Tibial nerve (tissue), 3 donors: Measurements from ENCODE around the gene TRIM9.

Experiments used
- POLR2A ChIP-seq, 2 donors: fragments of 450-650 bp; IDR thresholded peaks; one replicate each; pipeline ENCODE4 v1.6.1; 2017; ENCODE audit warnings: antibody characterized with exemption in 2 of 2, mild to moderate bottlenecking in 2 of 2, moderate library complexity in 2 of 2
- TF ChIP-seq, protein P1 (sequence below), 5 experiments: fragments of 200-600 bp in 3 of 5; fragments of 450-650 bp in 2 of 5; sonication (generic) in 3 of 5; IDR thresholded peaks; one replicate each; pipeline ENCODE4 v1.5.1; 2016 to 2019; ENCODE audit warnings: antibody characterized with exemption in 5 of 5, mild to moderate bottlenecking in 3 of 5, moderate library complexity in 2 of 5

DNA sequence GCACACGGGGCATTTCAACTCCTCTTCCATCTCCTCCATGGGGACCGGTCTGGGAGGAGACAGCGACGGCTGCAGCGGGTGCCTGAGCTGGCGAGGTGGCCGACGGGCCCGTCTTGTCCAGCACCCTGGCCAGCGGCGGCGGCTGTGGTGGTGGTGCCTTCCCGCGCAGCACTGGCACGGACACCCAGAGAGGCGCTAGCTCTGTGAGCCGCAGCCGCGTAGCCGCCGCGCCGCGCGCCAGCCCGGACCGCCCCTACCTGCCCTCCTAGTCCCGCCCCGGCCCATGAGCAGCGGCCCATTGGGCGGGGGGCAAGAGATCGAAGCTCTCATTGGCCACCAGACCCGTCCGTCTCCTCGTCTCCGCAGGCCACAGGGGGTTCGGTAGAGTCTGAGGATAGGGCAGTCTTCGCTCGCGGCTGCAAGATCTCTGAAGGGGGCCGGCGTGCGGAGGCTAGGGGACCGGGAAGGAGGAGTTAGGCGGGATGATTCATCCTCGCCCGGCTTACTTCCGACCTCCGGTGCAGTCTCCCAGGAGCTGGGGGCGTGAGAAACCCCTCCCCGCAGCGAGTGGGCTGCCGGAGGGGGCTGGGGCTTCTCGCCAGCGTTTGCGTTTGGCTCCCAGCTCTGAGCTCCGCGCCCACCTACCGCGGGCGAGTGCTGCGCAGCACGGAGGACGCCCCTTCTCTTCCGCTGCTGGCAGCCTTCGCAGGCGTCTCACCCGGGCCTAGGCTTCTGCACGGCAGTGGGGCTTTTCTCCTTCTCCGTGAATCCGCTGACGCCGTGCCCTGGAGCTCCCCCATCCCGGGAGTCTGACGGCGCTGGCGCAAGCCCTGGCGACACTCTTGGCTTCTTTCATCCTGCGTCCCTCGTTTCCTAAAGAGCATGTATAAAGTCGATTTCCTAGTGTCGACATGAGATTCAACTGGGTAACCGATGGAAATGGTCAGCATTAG lies at the start of gene TRIM9:
- TF ChIP-seq, protein P1, sequence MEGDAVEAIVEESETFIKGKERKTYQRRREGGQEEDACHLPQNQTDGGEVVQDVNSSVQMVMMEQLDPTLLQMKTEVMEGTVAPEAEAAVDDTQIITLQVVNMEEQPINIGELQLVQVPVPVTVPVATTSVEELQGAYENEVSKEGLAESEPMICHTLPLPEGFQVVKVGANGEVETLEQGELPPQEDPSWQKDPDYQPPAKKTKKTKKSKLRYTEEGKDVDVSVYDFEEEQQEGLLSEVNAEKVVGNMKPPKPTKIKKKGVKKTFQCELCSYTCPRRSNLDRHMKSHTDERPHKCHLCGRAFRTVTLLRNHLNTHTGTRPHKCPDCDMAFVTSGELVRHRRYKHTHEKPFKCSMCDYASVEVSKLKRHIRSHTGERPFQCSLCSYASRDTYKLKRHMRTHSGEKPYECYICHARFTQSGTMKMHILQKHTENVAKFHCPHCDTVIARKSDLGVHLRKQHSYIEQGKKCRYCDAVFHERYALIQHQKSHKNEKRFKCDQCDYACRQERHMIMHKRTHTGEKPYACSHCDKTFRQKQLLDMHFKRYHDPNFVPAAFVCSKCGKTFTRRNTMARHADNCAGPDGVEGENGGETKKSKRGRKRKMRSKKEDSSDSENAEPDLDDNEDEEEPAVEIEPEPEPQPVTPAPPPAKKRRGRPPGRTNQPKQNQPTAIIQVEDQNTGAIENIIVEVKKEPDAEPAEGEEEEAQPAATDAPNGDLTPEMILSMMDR (IDR thresholded peaks at IDR 0.05): no peak
- peak; percentile 65 to 67 for TF ChIP-seq POLR2A (IDR thresholded peaks at IDR 0.05)
